Right lobe of liver (tissue), 6 donors: Measurements from ENCODE around the gene HEMK1. TPM values are rescaled to one million over a fixed set of nuclear protein-coding genes. Genes with fewer than 3 reads are reported as not detected.

Experiments used
- ATAC-seq, 4 donors: fragments of 200-7000 bp; cut with Tn5 transposase; one replicate each; pipeline ENCODE4 v1.9.1; 2020; ENCODE audit warnings: mild to moderate bottlenecking in 4 of 4, moderate library complexity in 4 of 4
- DNase-seq, 3 donors: peaks; one replicate each; pipeline ENCODE4 v3.0.0-alpha.2; 2020
- H3K27ac ChIP-seq, 3 donors: fragments of 200-600 bp; one replicate each; pipeline ENCODE4 v1.8.0; 2022
- H3K27me3 ChIP-seq, 2 donors: fragments of 200-600 bp; one replicate each; pipeline ENCODE4 v1.8.0; 2022
- H3K36me3 ChIP-seq, 4 donors: fragments of 200-600 bp; sonication (generic) in 1 of 4; one replicate each; pipeline versions ENCODE4 v1.5.1 to v1.8.0; 2017 to 2022; ENCODE audit warnings: control low read depth in 1 of 4
- H3K4me1 ChIP-seq, 4 donors: fragments of 200-600 bp; sonication (generic) in 1 of 4; one replicate each; pipeline versions ENCODE4 v1.5.1 to v1.8.0; 2017 to 2022; ENCODE audit warnings: control low read depth in 1 of 4
- H3K4me3 ChIP-seq, 3 donors: fragments of 200-600 bp; one replicate each; pipeline ENCODE4 v1.8.0; 2022
- H3K9me3 ChIP-seq, 4 donors: fragments of 200-600 bp; sonication (generic) in 1 of 4; one replicate each; pipeline versions ENCODE4 v1.5.1 to v1.8.0; 2017 to 2022; ENCODE audit warnings: control low read depth in 1 of 4
- CTCF ChIP-seq, 4 donors: fragments of 200-600 bp in 3 of 4; fragments of 450-650 bp in 1 of 4; IDR thresholded peaks; one replicate each; pipeline versions ENCODE4 v1.5.1 to v1.8.0; 2016 to 2022; ENCODE audit warnings: antibody characterized with exemption in 4 of 4, mild to moderate bottlenecking in 2 of 4
- POLR2A ChIP-seq: fragments of 450-650 bp; IDR thresholded peaks from one replicate; pipeline ENCODE4 v1.6.1; 2017; ENCODE audit warnings: antibody characterized with exemption, mild to moderate bottlenecking
- WGBS: methylation state at CpG from one replicate; pipeline ENCODE4 v1.1.6; 2018; ENCODE audit warnings: low coverage, low lambda C conversion rate; ENCODE audit not compliant: insufficient coverage; ENCODE audit errors: missing lambda C conversion rate; 5-methylcytosine and 5-hydroxymethylcytosine counted together
- intact Hi-C, 2 donors: fragments of 100-400 bp; cut with DNase I; formaldehyde crosslinking; loops; one replicate each; pipeline versions ENCODE4 v1.11.2 to v1.14.1; 2022
- long read RNA-seq: library from polyadenylated mRNA; unstranded; transcript quantifications from one replicate; pipeline ENCODE4 v2.0.0, GENCODE V29; 2019
- total RNA-seq, 6 experiments: library from RNA; depleted of rRNA in 2 of 6; stranded (reverse); fragments of >200 nt in 2 of 6; fragmentation: NEBNext Ultra II Directional in 3 of 6; extraction: Animal tissue kit (Norgen Biotek cat#: 25700) in 3 of 6; gene quantifications; one replicate each; pipeline versions ENCODE4 v1.1.0 to v1.2.4, GENCODE V29; 2016 to 2023
- donor health status: DM: no; HTN: yes; CAD: no.
- donor health status: DM: no; HTN: no; CAD: no.
- donor health status: DM: no; HTN: no; CAD: no.
- donor health status: DM: no; HTN: yes; CAD: no.
- donor health status: DM: no; HTN: yes; CAD: no.

HEMK1 gene, protein sequence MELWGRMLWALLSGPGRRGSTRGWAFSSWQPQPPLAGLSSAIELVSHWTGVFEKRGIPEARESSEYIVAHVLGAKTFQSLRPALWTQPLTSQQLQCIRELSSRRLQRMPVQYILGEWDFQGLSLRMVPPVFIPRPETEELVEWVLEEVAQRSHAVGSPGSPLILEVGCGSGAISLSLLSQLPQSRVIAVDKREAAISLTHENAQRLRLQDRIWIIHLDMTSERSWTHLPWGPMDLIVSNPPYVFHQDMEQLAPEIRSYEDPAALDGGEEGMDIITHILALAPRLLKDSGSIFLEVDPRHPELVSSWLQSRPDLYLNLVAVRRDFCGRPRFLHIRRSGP
- 10 to 100 TPM; 10.5 to 19.4 (median 14.0) TPM for total RNA-seq
- long read RNA-seq, partial matches to known transcripts: 0 of 1 reads
- long read RNA-seq, other reads (novel, unspliced or antisense): 1 of 1 reads

- no peaks in the 10 kb centered on the region for H3K9me3 ChIP-seq
- 0% methylated on average over 13 of the region's 55 CpGs for WGBS
- DNase-seq: peak; percentile 98 to 99 (median 98)
- H3K36me3 ChIP-seq: no peaks in the 10 kb centered on the region
- intact Hi-C loops: no loop called here
- H3K4me3 ChIP-seq: peak within 1 kb of the TSS; percentile 52 to 78 (median 76)
- H3K27me3 ChIP-seq: no peaks in the 10 kb centered on the region
- peaks cover 0 to 38% (median 13%) of the 10 kb centered on the region in 4 donors for H3K4me1 ChIP-seq
- ATAC-seq: peak; percentile 85 to 90 (median 88)
- H3K27ac ChIP-seq: peak within 1 kb of the TSS; percentile 49 to 79 (median 61)
- TF ChIP-seq CTCF (IDR thresholded peaks at IDR 0.05): no peak
- TF ChIP-seq POLR2A: no peak
These were observed at the start of gene HEMK1 for GRCh38 chr3:50568947-50569749. TSS of gene HEMK1 (plus strand) at chr3:50569522. CDS start at chr3:50571105, 1,583 bp downstream.

DNA sequence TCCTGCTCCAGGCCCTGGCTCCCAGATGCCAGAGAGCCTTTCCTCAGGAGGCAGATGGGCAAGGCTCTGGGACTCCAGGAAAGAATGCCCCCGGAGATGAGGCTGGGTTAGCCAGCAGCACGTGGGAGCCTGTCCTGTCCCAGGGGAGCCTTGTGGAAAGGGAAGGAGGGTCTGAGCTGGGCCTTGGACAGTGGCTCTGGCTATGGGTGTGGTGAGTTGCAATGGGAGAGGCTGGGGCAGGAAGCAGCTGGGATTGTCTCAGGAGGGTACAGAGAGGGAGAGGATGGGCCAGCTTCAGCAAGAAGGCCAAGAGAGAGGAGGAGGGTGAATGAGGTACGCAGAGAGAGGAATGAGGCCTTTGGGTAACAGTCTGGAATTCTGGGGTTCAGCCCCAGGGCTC, 48.5 kb upstream of the HEMK1 start:
- H3K4me1 ChIP-seq: no peaks in the 10 kb centered on the region
- TF ChIP-seq POLR2A: no peak
- no peak for TF ChIP-seq CTCF (IDR thresholded peaks at IDR 0.05)
- H3K27me3 ChIP-seq: no peaks in the 10 kb centered on the region
- H3K4me3 ChIP-seq: no peak overlapping the region
- WGBS: 57% methylated on average over 2 of the region's 3 CpGs
- no peak for DNase-seq
- H3K36me3 ChIP-seq: no peaks in the 10 kb centered on the region
- no peak for ATAC-seq
- no peaks in the 10 kb centered on the region for H3K9me3 ChIP-seq
- intact Hi-C loops: no loop called here
- no peak overlapping the region for H3K27ac ChIP-seq

- H3K27ac ChIP-seq: no peak overlapping the region
- no peaks in the 10 kb centered on the region for H3K36me3 ChIP-seq
- H3K4me3 ChIP-seq: no peak overlapping the region
- DNase-seq: no peak
- 75% methylated on average over 3 of the region's 5 CpGs for WGBS
- no peaks in the 10 kb centered on the region for H3K9me3 ChIP-seq
- no peaks in the 10 kb centered on the region for H3K27me3 ChIP-seq
- no peak for TF ChIP-seq CTCF (IDR thresholded peaks at IDR 0.05)
- TF ChIP-seq POLR2A: no peak
- ATAC-seq: no peak
- no peaks in the 10 kb centered on the region for H3K4me1 ChIP-seq
- intact Hi-C loops: no loop called here
These were observed 47.8 kb upstream of the HEMK1 start for GRCh38 chr3:50521572-50521971.

DNA sequence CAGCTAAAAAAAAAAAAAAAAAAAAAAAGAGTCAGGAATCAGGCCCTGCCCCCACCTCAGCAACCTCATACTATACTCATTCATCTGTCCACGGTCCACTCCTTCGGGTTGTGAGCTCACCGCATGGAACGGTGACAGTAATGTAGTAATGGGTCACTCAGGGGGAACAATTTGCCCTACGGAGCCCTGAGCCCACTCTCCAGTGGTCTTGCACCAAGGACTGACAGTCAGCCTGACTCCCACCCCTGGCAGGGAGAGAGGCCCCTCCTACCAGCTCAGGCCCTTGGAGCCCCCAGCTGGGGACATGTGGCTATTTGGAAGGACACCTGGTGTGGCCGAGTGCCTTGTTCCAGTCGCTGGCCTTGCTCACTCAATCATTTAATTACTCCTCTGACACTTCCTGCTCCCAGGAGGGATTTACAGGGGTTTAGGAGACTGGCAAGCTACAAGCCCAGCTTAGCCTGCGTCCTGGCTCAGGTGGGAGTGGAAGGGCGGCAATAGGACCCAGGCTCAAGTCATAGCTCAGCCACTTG, 46.0 kb upstream of the HEMK1 start:
- no peak for ATAC-seq
- intact Hi-C loops: no loop called here
- Histone ChIP-seq H3K36me3 (no peaks in the 10 kb centered on the region), H3K4me3 (no peak overlapping the region), H3K4me1 (no peaks in the 10 kb centered on the region), H3K27ac (no peak overlapping the region), H3K9me3 (no peaks in the 10 kb centered on the region), H3K27me3 (no peaks in the 10 kb centered on the region)
- WGBS: 52% methylated on average over 5 of the region's 9 CpGs
- TF ChIP-seq CTCF (IDR thresholded peaks at IDR 0.05): no peak
- TF ChIP-seq POLR2A: no peak
- DNase-seq: no peak
